GM19025 (cell line): ENCODE measurements around the gene NTSR1.

Experiments used
- ATAC-seq: cut with Tn5 transposase; IDR thresholded peaks from one replicate; pipeline ENCODE4 v1.9.1; 2021; ENCODE audit warnings: mild to moderate bottlenecking, low read depth, moderate library complexity; ENCODE audit not compliant: unreplicated experiment

NTSR1 gene

DNA sequence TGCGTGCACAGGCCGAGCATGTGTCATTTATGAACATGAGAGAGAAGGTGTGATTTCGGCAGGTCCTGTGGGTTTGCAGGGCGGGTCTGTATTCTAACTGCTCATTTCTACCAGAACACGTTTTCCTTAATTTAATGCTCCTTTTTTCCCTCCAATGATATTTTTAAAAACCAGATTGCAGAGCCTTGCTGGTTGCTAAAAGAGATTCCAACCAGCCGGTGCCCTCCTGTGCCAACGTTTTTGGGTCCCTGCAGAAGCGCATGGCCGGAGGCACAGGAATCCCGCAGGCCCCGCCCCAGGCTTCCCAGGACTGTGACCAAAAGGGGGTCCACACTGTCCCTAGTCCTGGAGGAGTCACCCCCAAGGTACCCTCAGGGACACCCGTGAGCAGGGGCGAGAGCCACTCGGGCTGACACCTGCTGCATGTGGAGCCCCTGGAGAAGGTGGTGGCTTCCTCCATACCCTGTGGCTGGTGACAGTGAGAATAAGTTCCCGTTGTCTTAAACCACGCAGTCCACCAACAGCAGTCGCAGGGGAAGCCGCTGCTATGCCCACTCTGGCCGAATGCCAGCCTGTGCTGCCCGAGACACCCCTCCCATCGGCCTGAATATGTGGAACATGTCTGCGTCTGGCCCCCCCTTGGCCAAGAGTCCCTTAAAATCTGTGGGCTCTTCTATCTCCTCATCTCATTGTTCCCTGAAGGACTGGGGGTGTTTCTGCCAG, 15.7 kb upstream of the NTSR1 start:
- no peak for ATAC-seq

DNA sequence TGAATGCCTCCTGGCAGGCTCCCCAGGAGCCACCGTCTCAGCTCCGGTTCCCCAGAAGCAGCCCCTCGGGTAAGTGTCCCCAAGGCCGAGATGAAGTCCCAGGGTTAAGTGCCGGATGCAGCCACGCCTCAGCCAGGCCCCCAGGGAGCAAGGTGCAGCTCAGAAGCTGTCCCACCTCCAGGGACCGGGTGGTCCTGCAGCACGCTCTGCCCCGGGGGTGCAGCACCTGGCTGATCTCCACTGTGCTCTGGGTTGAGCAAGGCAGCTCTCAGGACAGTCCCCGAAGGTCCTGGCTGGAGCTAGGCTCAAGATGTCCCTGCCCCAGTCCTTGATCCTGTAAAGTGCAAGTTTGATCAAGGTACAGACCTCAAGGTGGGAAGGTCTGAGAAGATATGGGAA, 15.1 kb upstream of the NTSR1 start:
- no peak for ATAC-seq

DNA sequence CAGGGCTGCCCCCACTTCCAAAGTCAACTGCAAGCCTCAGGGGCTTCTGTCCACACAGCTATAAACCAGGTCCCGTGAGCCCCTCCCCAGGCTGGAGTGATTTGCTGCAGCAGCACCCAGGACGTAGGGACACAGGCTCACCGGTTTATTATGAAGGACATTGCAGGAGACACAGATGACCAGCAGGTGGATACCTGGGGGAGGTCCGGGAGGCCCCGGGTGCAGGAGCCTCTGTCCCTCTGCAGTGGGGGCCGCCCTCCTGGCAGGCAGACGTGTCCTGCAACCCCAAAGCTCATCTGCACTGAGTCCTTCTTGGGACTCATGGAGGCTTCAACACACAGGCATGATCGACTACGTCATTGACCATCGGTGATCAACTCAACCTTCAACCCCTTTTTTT, 14.5 kb upstream of the NTSR1 start:
- ATAC-seq: no peak

DNA sequence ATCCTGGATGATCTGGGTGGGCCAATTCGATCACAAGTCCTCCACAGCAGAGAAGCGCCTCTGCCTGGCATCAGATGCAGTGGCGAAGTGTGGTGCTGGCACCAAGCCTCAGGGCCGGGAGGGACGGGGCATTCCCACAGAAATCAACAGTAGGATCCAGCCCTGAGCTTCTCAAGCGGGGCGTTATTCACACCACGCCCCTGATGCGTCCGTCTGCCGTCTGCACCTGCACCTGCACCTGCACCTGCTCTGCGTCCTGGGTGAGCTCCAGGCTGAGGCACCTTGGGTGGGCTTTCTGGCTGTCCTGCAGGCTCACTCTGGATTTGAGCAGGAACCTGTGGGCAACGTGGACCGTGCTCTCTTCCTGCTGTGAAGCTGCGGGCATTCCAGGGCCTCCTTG, 13.8 kb upstream of the NTSR1 start:
- no peak for ATAC-seq

DNA sequence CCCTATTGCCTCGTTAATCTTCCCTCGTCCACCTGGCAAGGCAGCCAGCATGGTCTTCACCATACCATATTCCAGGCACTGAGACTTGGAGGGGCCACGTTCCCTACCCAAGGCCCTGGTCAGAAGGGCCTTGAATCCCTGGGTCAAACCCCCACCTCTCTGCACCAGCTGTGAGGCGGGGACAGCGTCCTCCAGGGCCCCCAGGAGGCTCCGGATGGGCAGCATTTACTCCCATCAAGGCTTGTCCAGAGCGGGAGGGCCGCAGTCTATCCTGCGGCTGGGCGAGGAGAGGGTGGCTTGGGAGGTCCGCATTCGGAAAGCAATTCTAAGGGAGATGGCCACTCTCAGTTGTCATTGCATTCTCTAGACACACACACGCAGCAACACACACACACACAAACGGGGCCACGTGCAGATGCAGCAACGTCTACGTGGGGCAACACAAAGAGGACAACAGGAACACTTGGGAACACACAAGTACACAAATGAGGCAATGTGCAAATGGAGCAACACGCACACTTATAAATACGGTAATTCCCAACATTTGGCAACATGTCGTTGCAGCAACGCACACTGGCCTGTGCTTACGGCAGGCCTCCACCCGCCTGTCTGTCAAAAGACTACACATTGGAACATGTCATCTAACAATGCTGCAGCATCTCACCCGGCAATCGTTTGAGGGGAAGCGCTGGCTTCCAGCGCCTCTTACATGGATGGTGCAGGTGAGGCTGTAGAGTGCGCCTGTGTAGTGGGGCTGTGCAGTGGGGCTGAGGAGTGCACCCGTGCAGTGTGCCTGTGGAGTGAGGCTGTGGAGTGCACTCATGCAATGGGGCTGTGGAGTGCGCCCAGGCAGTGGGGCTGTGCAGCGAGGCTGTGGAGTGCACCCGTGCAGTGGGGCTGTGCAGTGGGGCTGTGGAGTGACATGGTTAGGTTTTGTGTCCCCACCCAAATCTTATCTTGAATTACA, 12.9 kb upstream of the NTSR1 start:
- no peak for ATAC-seq

DNA sequence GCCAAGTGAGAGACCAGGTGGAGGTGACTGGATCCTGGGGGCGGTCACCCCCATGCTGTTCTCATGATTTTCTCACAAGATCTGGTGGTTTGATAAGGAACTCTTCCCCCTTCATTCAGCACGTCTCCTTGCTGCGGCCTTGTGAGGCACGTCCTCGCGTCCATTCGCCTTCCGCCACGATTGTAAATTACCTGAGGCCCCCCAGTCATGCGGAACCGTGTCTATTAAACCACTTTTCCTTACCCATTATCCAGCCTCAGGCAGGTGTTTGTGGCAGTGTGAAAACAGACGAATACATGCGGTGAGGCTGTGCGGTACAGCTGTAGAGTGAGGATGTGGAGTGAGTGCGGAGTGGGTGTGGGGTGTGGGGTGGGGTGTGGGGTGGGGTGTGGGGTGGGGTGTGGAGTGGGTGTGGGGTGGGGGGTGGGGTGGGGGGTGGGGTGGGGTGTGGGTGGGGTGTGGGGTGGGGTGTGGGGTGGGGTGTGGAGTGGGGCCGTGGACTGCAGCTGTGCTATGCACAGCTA, 12.1 kb upstream of the NTSR1 start:
- ATAC-seq: no peak

DNA sequence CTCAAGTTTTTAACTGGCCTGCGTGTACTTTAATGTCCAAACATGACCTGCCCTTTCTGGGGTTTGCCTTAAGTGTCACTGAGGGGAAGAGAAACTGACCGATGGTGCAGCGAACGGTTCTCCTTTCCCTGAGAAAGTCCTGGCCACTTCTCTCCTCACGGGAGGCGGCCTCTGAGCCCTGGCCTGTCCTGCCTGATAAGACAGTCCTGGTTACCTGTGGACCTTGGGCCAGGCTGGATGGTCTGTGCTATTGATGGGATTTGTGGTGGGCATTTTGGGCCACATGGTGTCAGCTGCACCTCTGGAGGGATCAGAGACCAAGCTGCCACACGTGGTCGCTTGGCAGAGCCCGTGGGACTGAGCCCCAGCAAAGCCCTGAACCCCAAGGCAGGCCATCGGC, 11.6 kb upstream of the NTSR1 start:
- no peak for ATAC-seq

DNA sequence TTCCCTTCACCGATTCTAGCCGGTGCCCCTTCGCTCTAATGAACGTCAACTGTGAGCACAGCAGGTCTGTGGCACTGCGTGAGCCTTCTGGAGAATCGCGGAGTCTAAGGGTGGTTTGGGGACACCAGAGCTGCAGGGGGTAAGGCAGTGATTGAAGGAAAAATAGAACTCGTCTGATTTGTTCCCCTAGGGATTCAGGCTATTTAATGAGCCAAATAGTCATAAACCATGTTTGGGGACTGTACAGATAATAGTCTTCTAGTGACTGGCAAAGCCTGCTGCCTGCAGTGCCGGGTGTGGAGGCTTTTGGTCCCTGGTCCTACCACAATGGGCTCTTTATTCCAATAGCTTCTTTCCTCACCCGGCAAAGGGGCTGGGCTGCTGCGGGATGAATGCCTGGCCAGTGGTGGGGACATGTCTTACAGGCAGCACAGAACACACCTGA, 11.1 kb upstream of the NTSR1 start:
- no peak for ATAC-seq

DNA sequence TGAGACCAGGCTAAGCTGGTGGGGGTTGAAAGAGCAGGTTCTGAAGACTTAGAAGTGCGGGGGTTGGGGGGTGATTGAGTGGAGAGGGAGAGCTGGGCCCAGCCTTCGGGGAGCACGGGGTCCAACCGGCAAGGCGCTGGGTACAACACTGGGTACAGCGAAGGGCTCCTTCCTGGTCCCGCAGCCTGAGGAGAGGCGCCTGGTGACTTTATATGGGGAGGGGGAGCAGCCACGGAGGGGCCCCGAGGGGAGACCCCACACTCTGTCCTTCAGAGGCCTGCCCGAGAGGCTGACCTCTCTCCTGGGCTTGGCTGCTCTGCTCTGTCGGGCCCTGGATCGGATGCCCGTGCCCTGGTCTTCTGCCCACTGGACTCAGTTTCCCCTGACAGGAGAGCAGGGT, 10.4 kb upstream of the NTSR1 start:
- ATAC-seq: no peak

DNA sequence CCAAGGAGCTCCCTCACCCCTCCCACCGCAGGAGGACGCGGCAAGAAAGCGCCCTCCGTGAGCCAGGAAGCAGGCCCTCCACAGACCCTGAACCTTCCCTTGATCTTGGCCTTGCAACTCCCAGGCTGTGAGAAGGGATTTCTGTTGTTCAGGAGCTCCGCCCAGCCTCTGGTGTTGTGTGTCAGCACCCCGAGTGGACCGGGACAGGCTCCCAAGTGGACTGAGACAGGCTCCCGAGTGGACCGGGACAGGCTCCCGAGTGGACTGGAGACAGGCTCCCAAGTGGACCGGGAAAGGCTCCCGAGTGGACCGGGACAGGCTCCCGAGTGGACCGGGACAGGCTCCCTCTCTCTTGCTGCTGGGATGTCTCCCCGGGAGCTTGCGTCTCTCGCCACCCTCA, 9.3 kb upstream of the NTSR1 start:
- ATAC-seq: no peak

DNA sequence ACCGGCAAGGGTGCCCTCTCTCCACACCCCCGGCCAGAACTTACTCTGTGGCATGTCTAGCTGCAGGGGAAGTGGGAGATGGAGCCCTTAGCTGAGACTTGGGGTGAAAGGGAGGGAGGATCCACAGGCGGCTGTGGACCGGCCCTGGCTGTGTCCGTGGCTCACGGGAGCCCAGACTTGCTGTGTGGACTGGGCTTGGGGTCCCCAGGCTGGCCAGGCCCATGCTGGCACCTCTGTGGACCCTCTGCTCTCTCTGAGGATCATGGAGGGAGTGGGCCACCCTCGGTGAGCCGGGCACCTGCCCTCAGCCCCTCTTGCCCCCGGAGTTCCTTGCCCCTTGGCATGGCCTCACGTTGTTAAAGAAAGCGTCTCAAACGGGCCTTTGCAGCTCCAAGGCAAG, 8.9 kb upstream of the NTSR1 start:
- no peak for ATAC-seq

DNA sequence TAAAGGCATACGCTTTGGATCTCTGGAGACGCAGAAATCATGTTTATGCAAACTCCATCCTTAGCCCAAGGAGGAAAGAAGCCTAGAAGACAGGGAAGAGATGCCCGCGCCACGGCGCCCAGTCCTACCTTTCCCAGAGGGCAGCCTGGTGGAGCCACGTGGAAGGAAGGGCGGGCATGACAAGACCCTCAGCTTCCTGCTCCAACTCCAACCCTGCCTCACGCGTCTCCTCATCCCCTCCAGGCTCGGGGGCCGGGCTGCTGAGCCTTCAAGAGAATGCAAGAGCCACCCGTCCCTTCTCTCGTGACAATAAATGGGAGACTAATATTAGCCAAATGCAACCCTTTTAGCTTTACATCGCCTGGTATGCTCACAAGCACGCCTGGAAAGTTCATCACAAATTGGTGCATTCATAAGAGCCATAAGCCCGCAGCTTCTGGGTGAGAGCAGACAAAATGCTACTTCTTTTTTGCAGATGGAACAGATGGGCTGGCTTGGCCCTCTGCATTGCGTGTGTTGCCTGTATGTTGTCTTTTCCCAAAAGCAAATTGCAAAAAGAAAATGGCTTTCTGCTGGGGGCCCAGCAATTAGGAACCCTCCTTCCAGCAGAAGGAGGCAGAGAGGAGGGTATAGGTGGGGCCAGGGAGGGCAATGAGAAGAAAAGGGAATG, 8.2 kb upstream of the NTSR1 start:
- ATAC-seq: no peak

DNA sequence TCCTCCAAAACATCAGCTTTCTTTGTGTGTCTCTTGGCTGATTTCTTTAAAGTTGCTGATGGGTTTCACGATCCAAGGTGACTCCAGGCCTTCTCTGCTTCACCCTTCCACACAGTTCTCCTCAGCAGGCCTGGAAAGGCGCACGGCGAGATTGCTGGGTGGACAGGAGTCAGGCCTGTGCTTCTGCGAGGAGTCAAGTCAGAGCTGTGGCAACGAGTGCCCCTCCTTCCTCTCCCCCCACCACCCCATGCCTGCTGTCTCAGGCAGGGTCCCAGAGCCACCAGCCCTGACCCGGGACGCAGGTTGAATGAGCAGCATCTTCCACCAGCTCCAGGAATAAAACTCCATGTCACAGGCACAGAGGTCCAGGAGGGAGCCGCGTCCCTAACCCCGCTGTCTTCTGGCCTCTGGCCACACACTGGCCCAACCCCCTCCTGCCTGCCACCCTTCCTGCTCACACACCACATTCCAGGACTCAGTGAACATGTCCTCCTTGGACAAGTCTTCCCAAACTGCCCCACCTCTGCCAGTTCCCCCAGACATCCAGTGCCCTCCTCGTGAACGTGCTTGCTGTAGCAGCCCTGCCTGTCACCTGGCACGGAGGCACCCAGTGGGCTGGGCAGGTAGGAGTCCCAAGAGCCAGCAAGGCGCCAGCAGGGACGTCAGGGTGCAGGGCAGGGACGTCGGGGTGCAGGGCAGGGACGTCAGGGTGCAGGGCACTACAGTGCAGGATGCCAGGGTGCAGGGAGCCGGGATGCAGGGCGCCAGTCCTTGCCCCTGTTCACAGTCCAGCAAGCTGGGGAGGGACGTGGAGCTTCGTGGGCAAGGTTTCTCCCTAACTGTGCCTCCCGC, 7.2 kb upstream of the NTSR1 start:
- ATAC-seq: no peak

DNA sequence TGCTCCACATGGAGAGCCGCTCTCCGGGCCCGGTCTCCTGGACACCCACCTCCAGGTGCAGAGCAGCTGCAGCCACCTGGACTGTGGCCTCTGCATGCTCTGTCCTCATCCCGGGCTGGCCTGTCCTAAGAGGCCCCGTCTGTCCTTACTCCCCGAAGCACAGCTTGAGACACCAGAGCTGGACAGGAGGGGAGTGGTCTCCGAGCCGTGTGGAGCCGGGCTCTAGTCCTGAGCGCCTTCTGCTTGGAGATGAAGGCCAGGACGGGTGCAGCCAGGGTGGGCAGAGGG, 6.7 kb upstream of the NTSR1 start:
- ATAC-seq: no peak

DNA sequence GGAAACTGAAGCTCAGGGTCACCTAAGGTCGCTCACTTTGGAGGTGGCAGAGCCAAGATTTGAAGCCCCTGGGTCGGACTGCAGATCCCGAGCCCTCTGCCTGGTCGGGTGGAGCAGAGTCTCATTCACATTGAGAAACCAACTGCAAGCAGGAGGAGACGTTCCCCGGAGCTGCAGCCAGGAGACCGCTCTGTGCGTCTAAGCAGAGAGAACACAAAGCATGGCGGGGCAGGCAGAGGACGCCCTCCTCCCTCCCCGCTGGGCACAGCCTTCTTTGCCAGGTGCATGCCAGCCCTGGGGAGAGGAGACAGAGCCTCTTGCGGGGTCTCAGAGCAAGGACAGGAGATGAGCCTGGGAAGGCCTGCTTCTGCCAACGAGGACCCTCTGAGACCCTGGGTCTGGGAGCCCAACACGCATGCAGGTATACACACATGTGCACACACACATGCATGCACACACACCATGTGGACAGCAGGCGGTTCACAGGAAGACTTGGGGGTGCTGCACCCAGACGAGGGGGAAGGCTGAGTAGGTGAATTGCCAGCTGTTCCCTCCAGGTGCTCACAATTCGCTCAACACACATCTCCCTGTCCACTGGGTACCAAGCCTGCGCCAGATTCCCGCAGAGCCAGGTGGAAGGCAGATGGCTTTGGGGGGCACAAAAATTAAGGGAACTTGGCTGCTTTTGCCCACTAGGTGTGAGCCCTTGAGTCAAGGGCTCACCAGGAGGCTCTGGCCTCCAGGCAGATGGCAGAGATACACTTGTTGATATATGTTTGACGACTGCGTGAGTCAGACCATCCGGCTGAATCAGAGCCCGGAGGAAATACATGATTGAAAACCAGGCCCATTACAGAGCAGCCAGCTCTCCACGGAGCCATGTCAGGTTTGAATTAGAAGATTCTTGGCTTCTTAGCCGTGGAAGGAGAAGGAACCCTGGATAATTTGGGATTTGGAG, 5.5 kb upstream of the NTSR1 start:
- ATAC-seq: no peak

DNA sequence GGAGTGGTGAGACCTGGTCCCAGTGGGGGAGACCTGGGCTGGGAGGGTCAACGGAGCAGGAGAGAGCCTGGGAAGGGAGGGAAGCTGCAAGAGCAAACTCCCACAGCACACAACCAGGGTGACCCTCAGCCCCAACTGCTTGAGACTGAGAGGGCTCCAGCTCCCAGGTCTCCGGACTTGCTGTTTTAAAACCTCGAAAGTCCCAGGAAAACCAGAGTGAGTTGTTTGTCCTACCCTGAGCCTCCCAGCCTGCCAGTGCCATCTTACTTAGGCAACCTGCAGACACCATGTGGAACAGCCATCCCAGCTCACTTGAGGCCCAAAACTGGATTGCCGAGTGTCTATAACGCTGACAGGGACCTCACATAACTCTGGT, 4.8 kb upstream of the NTSR1 start:
- ATAC-seq: no peak

DNA sequence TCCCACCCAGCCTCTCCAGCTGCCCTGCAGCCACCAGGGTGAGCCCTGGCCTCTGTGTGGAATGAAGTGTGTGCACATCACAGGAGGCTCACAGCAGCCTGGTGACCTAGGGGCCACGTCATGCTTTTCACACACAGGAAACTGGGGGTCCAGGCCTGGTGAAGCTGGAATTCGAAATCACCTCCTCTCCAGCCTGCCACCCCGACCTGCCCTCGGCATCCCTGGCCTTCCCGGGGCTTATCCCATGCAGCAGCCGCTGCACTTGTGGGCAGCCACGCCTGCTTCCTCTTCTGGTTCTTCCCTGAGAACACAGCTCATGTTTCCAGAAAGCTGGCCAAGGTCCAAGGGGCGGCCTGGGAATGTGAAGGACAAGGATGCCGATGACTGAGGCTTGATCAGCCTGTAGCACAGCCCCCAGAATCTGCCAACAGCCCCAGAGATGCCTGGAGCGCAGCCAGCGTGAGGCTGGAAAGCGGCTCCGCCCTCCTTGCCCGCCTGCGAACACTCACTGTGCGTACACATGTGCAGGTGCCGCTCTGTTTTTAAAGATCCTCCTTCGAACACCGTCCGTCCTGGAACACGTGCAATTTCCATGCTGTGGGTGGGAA, 4.2 kb upstream of the NTSR1 start:
- ATAC-seq: no peak

DNA sequence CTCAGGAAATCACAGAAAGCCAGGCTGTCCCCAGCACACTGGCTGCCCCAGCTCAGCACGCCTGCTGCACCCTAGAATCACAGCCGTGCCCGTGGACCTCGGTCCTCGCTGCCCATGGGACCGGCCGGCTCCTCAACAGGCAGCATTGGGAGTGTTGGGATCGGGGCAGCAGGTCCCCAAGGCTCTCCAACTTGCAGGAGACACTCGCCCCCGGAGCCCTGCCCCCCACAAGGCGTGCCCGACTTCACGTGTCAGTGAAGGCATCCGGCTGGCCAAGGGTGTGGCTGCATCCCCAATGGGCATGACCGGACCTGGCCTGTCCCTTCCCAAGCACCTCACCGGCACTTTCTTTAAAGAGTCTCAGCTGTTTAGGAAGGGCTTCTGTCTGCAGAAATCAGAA, 3.0 kb upstream of the NTSR1 start:
- no peak for ATAC-seq

DNA sequence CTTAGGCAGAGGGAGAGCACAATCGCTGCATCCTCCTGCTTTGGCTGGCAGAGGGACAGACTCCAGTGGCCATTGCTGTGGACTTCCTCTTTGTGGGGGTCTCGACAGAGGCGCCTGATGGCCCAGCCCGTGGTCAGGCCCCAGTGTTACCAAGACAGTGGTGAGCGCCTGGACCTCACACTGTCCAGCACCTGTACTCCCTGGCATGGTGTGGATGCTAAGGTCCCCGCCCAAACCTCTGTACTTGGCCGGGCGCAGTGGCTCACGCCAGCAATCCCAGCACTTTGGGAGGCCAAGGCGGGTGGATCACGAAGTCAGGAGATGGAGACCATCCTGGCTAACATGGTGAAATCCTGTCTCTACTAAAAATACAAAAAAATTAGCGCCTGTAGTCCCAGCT, 2.3 kb upstream of the NTSR1 start:
- no peak for ATAC-seq
